K562 (cell line): ENCODE measurements around the gene FTO. TPM values are rescaled to one million over a fixed set of nuclear protein-coding genes. Genes with fewer than 3 reads are reported as not detected.

ENCODE experiments used
- BRD9 ChIP-seq: fragments of 450-650 bp; IDR thresholded peaks from 2 replicates; pipeline ENCODE4 v1.6.1; 2018; ENCODE audit warnings: low read depth; ENCODE audit not compliant: partially characterized antibody
- EP400 ChIP-seq: fragments of 450-650 bp; IDR thresholded peaks from 2 replicates; pipeline ENCODE4 v1.6.1; 2017; ENCODE audit warnings: antibody characterized with exemption, mild to moderate bottlenecking, moderate library complexity
- FOSL1 ChIP-seq: fragments of 200-800 bp; sonication (Bioruptor generic); conservative IDR thresholded peaks from 2 replicates; pipeline ENCODE4 v1.6.1; 2016; ENCODE audit warnings: missing genetic modification characterization, missing compliant biosample characterization
- ILF3 ChIP-seq: fragments of 450-650 bp; IDR thresholded peaks from 2 replicates; pipeline ENCODE4 v1.6.1; 2018; ENCODE audit warnings: antibody characterized with exemption, mild to moderate bottlenecking, moderate library complexity, borderline replicate concordance
- MYC ChIP-seq, 2 experiments: fragments of 250-450 bp in 1 of 2; sonication (Bioruptor Pico) in 1 of 2; IDR thresholded peaks; 2 replicates each; pipeline versions ENCODE4 v1.5.1 to v1.6.1; 2012 to 2021; ENCODE audit warnings: low read depth in 2 of 2, borderline replicate concordance in 1 of 2, improper control_type of control experiment in 1 of 2, low read length in 1 of 2, mild to moderate bottlenecking in 1 of 2, moderate library complexity in 1 of 2
- NR2C1 ChIP-seq, 2 experiments: fragments of 450-650 bp; IDR thresholded peaks; 2 replicates each; pipeline ENCODE4 v1.6.1; 2017; ENCODE audit warnings: mild to moderate bottlenecking in 2 of 2, antibody characterized with exemption in 1 of 2, inconsistent platforms in 1 of 2, missing compliant biosample characterization in 1 of 2, missing genetic modification characterization in 1 of 2
- RBM25 ChIP-seq: fragments of 200-400 bp; formaldehyde crosslinking; IDR thresholded peaks from 2 replicates; pipeline ENCODE4 v1.6.1; 2018; ENCODE audit warnings: low read length, low read depth, moderate library complexity; ENCODE audit not compliant: severe bottlenecking
- SMAD1 ChIP-seq: fragments of 150-350 bp; IDR thresholded peaks from 2 replicates; pipeline ENCODE4 v1.6.1; 2014; ENCODE audit warnings: low read length, low read depth; ENCODE audit not compliant: partially characterized antibody
- TCF7L2 ChIP-seq: fragments of 150-350 bp; IDR thresholded peaks from 2 replicates; pipeline ENCODE4 v1.6.1; 2016; ENCODE audit warnings: low read depth, mild to moderate bottlenecking, low read length, moderate library complexity
- TFE3 ChIP-seq: fragments of 450-650 bp; formaldehyde crosslinking; IDR thresholded peaks from 2 replicates; pipeline ENCODE4 v1.4.0; 2020; ENCODE audit warnings: mild to moderate bottlenecking, mixed read lengths
- TRIM24 ChIP-seq, 2 experiments: fragments of 450-650 bp; IDR thresholded peaks; 2 replicates each; pipeline ENCODE4 v1.6.1; 2016
- polyA plus RNA-seq, 8 experiments: library from polyadenylated mRNA; depleted of rRNA in 4 of 8; stranded (reverse) in 5 of 8; unstranded in 3 of 8; fragments of >200 nt; fragmentation: Nextera tagmentation in 2 of 8; fragmentation: Illumina TruSeq in 1 of 8; extraction: Ambion mirVana in 2 of 8; extraction: Trizol in 1 of 8; gene quantifications; 2 replicates each; pipeline versions ENCODE4 v1.2.1 to v1.2.3, GENCODE V29; 2011 to 2014; ENCODE audit warnings: inconsistent platforms in 1 of 8, missing spikeins in 1 of 8
- total RNA-seq, 7 experiments: library from RNA; depleted of rRNA in 6 of 7; stranded (reverse); fragments of >200 nt in 6 of 7; fragmentation: Illumina TruSeq in 2 of 7; extraction: Trizol in 2 of 7; gene quantifications; 2 replicates each; pipeline versions ENCODE4 v1.2.1 to v1.2.3, GENCODE V29; 2011 to 2021; ENCODE audit warnings: low replicate concordance in 1 of 7
- TF ChIP-seq, protein P1 (sequence below), 2 experiments: fragments of 450-650 bp; IDR thresholded peaks; 2 replicates each; pipeline ENCODE4 v1.6.1; 2016; ENCODE audit warnings: mild to moderate bottlenecking in 2 of 2, borderline replicate concordance in 1 of 2, low read depth in 1 of 2, moderate library complexity in 1 of 2
- TF ChIP-seq, protein P2 (sequence below): sonication (generic); formaldehyde crosslinking; IDR thresholded peaks from 2 replicates; pipeline ENCODE4 v1.8.1; 2023; ENCODE audit warnings: mild to moderate bottlenecking, missing genetic modification reagents, moderate library complexity

Gene FTO
- total and polyA plus RNA-seq, 9 of the 15 experiments (the other 6 are each of a cell fraction or from before 2014, with no cell fraction given) = 11.3 to 27.7 (median 25.5) TPM

GRCh38 chr16:54090602-54091001, 386.6 kb downstream of the FTO start (continued):
- TF ChIP-seq, protein P1, sequence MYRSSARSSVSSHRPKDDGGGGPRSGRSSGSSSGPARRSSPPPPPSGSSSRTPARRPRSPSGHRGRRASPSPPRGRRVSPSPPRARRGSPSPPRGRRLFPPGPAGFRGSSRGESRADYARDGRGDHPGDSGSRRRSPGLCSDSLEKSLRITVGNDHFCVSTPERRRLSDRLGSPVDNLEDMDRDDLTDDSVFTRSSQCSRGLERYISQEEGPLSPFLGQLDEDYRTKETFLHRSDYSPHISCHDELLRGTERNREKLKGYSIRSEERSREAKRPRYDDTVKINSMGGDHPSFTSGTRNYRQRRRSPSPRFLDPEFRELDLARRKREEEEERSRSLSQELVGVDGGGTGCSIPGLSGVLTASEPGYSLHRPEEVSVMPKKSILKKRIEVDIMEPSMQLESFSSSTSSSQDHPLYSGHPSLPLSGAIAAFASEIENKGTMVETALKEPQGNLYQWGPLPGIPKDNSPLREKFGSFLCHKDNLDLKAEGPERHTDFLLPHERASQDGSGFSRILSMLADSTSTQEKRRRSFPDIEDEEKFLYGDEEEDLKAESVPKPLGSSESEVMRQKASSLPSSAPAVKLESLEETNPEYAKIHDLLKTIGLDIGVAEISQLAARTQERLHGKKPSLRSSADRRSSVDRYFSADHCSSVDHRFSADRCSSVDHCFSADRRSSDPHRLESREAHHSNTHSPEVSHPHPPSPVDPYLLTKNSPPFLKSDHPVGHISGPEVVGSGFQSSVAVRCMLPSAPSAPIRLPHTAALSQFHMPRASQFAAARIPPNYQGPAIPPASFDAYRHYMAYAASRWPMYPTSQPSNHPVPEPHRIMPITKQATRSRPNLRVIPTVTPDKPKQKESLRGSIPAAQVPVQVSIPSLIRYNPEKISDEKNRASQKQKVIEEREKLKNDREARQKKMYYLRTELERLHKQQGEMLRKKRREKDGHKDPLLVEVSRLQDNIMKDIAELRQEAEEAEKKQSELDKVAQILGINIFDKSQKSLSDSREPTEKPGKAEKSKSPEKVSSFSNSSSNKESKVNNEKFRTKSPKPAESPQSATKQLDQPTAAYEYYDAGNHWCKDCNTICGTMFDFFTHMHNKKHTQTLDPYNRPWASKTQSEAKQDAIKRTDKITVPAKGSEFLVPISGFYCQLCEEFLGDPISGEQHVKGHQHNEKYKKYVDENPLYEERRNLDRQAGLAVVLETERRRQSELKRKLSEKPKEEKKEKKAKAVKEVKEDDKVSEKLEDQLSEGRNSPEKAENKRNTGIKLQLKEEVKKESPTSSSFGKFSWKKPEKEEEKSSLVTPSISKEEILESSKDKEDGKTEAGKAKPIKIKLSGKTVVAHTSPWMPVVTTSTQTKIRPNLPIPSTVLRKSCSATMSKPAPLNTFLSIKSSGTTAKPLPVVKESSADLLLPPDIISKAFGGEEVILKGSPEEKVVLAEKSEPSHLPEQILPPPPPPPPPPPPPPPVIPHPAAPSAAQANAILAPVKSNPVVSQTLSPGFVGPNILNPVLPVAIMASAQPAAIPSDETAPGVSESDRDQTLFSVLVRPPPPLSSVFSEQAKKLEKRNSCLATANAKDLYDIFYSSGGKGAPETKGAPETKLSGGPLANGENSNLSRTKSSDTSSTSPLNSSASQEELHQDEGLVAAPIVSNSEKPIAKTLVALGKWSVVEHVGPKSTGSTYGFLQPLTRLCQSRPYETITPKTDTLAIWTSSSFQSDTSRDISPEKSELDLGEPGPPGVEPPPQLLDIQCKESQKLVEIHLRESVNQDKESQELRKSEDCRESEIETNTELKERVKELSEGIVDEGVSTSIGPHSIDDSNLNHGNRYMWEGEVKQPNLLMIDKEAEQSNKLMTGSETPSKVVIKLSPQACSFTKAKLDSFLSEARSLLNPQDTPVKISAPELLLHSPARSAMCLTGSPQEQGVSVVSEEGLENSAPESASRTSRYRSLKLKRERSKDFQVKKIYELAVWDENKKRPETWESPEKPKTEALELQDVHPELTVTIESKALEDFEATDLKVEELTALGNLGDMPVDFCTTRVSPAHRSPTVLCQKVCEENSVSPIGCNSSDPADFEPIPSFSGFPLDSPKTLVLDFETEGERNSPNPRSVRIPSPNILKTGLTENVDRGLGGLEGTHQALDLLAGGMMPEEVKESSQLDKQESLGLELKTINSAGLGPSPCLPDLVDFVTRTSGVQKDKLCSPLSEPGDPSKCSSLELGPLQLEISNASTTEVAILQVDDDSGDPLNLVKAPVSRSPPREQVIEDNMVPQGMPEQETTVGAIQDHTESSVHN (IDR thresholded peaks at IDR 0.05; ENCODE audit: borderline replicate concordance in 1 of 2, low read depth in 1 of 2) = no peak
- TF ChIP-seq BRD9 = no peak
- no peak for TF ChIP-seq TCF7L2
- TF ChIP-seq NR2C1 (IDR thresholded peaks at IDR 0.05) = no peak
- TF ChIP-seq NR2C1 (tag; IDR thresholded peaks at IDR 0.05) = no peak
- TF ChIP-seq RBM25 = no peak
- TF ChIP-seq TRIM24 (IDR thresholded peaks at IDR 0.05) = no peak
- no peak for TF ChIP-seq TFE3 (CRISPR knock-in tag)
- TF ChIP-seq ILF3 = no peak
- TF ChIP-seq, protein P2, sequence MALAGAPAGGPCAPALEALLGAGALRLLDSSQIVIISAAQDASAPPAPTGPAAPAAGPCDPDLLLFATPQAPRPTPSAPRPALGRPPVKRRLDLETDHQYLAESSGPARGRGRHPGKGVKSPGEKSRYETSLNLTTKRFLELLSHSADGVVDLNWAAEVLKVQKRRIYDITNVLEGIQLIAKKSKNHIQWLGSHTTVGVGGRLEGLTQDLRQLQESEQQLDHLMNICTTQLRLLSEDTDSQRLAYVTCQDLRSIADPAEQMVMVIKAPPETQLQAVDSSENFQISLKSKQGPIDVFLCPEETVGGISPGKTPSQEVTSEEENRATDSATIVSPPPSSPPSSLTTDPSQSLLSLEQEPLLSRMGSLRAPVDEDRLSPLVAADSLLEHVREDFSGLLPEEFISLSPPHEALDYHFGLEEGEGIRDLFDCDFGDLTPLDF (CRISPR knock-in tag) = no peak
- no peak for TF ChIP-seq EP400
- TF ChIP-seq FOSL1 (tag) = no peak
- no peak for TF ChIP-seq MYC (IDR thresholded peaks at IDR 0.05; ENCODE audit: low read depth, low read length)
- TF ChIP-seq MYC (CRISPR knock-in tag; IDR thresholded peaks at IDR 0.05; ENCODE audit: borderline replicate concordance, low read depth) = no peak
- no peak for TF ChIP-seq SMAD1
